Measurements from ENCODE around the gene IGFALS.

Gene IGFALS

GRCh38 chr16:1793578-1794220 is at the start of gene IGFALS:
IGFALS (minus strand) TSS chr16:1793705; CDS start chr16:1793652, 53 bp downstream.
- DNase-seq = no peak

GRCh38 chr16:1839554-1839953 is 46.0 kb upstream of the IGFALS start:
- DNase-seq = no peak

GRCh38 chr16:1834096-1834495 is 40.6 kb upstream of the IGFALS start:
- no peak for DNase-seq

- peak; percentile 80 for DNase-seq
These were observed 39.4 kb upstream of the IGFALS start for GRCh38 chr16:1832838-1833454.

- no peak for DNase-seq
These were observed 37.9 kb upstream of the IGFALS start for GRCh38 chr16:1831186-1832075.

- no peak for DNase-seq
These were observed 36.7 kb upstream of the IGFALS start for GRCh38 chr16:1830213-1830612.

GRCh38 chr16:1828645-1829410 is 35.3 kb upstream of the IGFALS start:
- no peak for DNase-seq

GRCh38 chr16:1826691-1827573 is 33.4 kb upstream of the IGFALS start, which contains the start of the genes FAHD1 and HAGH:
FAHD1 (plus strand) TSS chr16:1827206; CDS start chr16:1827239, 33 bp downstream.
HAGH (minus strand) TSS chr16:1826825; CDS start chr16:1826787, 38 bp downstream.
- peak; percentile 96 for DNase-seq

- DNase-seq = peak; percentile 87
These were observed 32.6 kb upstream of the IGFALS start for GRCh38 chr16:1825864-1826690.

GRCh38 chr16:1825381-1825863 is 31.9 kb upstream of the IGFALS start:
- no peak for DNase-seq

GRCh38 chr16:1823821-1824220 is 30.3 kb upstream of the IGFALS start:
- no peak for DNase-seq

- DNase-seq = no peak
These were observed 29.3 kb upstream of the IGFALS start for GRCh38 chr16:1822801-1823200.

GRCh38 chr16:1821861-1822611 is 28.5 kb upstream of the IGFALS start:
- no peak for DNase-seq

GRCh38 chr16:1820946-1821290 is 27.4 kb upstream of the IGFALS start:
- DNase-seq = no peak

GRCh38 chr16:1820096-1820945 is 26.8 kb upstream of the IGFALS start:
- no peak for DNase-seq

GRCh38 chr16:1819611-1820010 is 26.1 kb upstream of the IGFALS start:
- DNase-seq = no peak

GRCh38 chr16:1818873-1819525 is 25.5 kb upstream of the IGFALS start:
- no peak for DNase-seq

- DNase-seq = no peak
These were observed 24.8 kb upstream of the IGFALS start for GRCh38 chr16:1818204-1818872.

Data from NCI-H69 (cell line).